Thyroid gland (tissue), 4 donors: ENCODE measurements around the gene IL22RA1.

ENCODE experiments used
- POLR2A ChIP-seq, 2 donors: fragments of 450-650 bp; IDR thresholded peaks; one replicate each; pipeline ENCODE4 v1.6.1; 2017; ENCODE audit warnings: antibody characterized with exemption in 2 of 2, mild to moderate bottlenecking in 2 of 2, moderate library complexity in 1 of 2
- TF ChIP-seq, protein P1 (sequence below), 6 experiments: fragments of 200-600 bp in 3 of 6; fragments of 450-650 bp in 3 of 6; sonication (generic) in 3 of 6; IDR thresholded peaks; one replicate each; pipeline ENCODE4 v1.5.1; 2016 to 2019; ENCODE audit warnings: antibody characterized with exemption in 6 of 6, mild to moderate bottlenecking in 2 of 6, inconsistent platforms in 1 of 6, moderate library complexity in 1 of 6

DNA sequence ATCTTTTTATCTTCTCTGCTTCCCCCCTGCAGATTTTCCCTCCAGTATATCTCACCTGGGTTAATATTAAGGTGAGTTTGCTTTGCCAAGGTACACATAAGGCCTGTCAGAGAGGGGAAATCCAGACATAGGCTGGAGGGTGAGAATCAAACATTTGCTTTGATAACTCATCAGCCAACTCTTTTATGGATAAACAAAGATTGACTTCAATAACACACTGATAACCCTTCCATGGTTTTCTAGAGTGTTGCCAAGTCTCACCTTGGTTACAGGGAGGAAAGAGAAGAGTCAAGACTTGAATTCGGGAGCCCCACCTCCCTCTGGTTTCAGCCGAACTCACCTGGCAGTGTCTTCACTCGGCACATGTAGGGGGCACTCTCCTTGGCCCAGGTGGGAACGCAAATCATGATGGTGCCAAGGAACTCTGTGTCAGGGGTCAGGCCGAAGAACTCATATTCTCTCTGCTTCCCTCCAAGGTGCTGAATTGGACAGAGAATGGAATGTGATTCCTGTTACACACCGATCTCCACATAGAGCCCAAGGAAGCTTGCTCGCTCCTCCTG is 15.1 kb downstream of the IL22RA1 start:
- TF ChIP-seq POLR2A (IDR thresholded peaks at IDR 0.05) = no peak
- TF ChIP-seq, protein P1, sequence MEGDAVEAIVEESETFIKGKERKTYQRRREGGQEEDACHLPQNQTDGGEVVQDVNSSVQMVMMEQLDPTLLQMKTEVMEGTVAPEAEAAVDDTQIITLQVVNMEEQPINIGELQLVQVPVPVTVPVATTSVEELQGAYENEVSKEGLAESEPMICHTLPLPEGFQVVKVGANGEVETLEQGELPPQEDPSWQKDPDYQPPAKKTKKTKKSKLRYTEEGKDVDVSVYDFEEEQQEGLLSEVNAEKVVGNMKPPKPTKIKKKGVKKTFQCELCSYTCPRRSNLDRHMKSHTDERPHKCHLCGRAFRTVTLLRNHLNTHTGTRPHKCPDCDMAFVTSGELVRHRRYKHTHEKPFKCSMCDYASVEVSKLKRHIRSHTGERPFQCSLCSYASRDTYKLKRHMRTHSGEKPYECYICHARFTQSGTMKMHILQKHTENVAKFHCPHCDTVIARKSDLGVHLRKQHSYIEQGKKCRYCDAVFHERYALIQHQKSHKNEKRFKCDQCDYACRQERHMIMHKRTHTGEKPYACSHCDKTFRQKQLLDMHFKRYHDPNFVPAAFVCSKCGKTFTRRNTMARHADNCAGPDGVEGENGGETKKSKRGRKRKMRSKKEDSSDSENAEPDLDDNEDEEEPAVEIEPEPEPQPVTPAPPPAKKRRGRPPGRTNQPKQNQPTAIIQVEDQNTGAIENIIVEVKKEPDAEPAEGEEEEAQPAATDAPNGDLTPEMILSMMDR (IDR thresholded peaks at IDR 0.05) = no peak
